HL-60 (cell line): ENCODE results near the gene RIC3.

Experiments
- CTCF ChIP-seq: IDR thresholded peaks from one replicate; pipeline ENCODE4 v1.5.1; 2011; ENCODE audit warnings: low read length, control low read depth, inconsistent platforms; ENCODE audit not compliant: insufficient read depth
- REST ChIP-seq: IDR thresholded peaks from 2 replicates; pipeline ENCODE4 v1.6.1; 2012; ENCODE audit warnings: low read depth; ENCODE audit not compliant: insufficient replicate concordance

GRCh38 chr11:8084352-8084751 lies 84.5 kb downstream of the RIC3 start:
- TF ChIP-seq REST (no peak), CTCF (no peak)
